ENCODE measurements around the gene COA5.

Gene COA5

DNA sequence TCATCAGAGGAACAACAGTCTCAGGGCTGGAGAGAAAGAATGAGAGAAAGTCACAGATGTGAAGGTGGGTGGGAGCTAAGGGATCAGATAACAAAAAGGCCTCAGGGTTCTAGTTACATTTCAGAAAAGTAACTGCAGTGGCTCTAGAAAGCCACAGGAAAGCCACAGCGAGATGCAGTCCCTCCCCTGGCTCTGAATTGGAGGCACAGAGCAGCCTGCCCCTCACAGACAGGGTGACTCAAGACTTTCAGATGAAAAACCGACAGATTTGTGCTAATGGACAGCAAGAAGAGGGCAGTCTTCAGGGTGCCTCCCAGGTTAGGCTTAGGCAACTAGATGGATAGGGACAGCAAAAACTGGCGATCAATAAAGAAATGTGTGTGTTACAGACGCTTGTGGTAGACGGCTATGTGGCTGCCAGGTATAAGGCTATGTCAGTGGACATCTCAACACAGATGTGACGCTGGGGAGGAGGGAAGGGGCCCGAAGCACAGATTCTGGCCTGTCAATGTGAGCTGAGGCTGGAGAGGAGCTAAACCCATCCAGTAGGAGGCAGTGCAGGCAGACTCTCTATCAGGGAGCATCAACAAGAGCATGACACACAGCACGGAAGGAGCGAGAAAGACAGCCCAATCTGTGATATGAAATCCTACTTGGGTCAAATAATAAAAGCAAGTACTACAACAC lies 26.2 kb upstream of the COA5 start:
- TF ChIP-seq, protein P1, sequence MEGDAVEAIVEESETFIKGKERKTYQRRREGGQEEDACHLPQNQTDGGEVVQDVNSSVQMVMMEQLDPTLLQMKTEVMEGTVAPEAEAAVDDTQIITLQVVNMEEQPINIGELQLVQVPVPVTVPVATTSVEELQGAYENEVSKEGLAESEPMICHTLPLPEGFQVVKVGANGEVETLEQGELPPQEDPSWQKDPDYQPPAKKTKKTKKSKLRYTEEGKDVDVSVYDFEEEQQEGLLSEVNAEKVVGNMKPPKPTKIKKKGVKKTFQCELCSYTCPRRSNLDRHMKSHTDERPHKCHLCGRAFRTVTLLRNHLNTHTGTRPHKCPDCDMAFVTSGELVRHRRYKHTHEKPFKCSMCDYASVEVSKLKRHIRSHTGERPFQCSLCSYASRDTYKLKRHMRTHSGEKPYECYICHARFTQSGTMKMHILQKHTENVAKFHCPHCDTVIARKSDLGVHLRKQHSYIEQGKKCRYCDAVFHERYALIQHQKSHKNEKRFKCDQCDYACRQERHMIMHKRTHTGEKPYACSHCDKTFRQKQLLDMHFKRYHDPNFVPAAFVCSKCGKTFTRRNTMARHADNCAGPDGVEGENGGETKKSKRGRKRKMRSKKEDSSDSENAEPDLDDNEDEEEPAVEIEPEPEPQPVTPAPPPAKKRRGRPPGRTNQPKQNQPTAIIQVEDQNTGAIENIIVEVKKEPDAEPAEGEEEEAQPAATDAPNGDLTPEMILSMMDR (IDR thresholded peaks at IDR 0.05; ENCODE audit: insufficient read depth, low read length, missing control alignments), result no peak
- ChIA-PET CTCF (interaction anchor here (2.1 kb wide), 1 partner anchor 15 kb away, joined by 5 read pairs; no protein-coding TSS in a partner anchor), POLR2A (no interaction called here)
- DNase-seq (ENCODE audit: low read depth, low spot score), result no peak
- no peak overlapping the region for H3K4me3 ChIP-seq (ENCODE audit: low read depth, low read length)

DNA sequence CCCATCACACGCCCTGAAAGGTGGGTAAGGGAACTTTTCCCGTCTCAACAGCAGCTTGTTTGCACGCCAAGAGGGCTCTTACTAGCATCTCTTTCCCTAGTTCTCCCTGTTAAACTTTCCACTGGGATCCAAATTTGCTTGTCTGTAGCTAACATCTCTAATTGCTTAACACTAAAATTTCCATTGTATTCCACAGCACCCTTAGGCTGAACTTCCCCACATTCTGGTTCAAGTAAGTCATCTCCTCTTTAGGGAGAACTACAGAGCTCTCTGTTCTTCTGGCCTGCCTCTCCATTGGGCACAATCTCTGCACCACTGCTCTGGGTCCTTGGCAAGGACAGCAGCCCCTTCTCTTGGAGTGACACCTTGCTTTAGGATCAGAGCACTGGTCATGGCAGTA lies 24.0 kb upstream of the COA5 start:
- ChIA-PET POLR2A (no interaction called here), CTCF (interaction anchor here (1.1 to 2.0 kb wide), 2 partner anchors 13 to 17 kb away, joined by 3 to 4 read pairs; no protein-coding TSS in a partner anchor)
- TF ChIP-seq, protein P1 (IDR thresholded peaks at IDR 0.05; ENCODE audit: insufficient read depth, low read length, missing control alignments), result no peak
- no peak for DNase-seq (ENCODE audit: low read depth, low spot score)
- H3K4me3 ChIP-seq (ENCODE audit: low read depth, low read length), result no peak overlapping the region

DNA sequence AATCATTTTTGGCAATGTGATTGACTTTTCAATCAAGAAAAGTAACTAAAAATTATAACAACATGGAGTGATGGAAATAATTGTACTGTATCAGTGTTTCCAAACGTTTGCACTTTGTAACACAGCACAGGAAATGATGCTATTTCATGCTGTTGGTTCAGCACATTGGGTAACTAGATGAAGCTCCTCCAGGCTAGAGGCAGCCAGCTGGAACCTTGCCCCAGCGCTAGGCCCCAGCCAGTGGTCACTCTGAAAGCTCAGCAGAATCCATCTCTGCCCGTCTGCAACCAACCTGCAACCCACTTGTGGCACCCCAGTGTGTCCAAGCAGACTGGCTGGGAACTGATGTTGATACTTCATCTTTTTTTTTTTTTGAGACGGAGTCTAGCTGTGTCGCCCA lies 15.3 kb upstream of the COA5 start:
- DNase-seq (ENCODE audit: low read depth, low spot score), result no peak
- POLR2A ChIA-PET, result no interaction called here
- no peak overlapping the region for H3K4me3 ChIP-seq (ENCODE audit: low read depth, low read length)
- TF ChIP-seq, protein P1 (IDR thresholded peaks at IDR 0.05; ENCODE audit: insufficient read depth, low read length, missing control alignments), result no peak
- CTCF ChIA-PET, result no interaction called here

DNA sequence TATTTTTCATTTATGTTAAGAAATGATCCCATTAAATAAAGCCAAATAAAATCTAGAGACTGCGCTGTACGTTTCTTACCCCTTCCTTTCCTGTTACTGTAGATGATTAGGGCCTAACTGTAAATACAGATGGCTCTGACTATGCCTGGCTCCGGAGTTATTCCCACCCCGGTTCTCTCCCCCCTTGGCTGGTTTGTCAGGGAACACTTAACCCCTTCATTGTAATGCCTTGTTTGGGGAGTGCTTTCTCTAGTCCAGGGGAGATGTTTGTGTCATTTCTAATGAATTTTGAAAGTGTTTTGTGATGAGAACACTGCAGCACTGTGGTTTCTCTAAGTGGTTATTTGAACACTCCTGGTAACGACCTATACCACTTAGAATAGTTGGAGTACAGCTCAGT lies 8.8 kb upstream of the COA5 start:
- ChIA-PET POLR2A (no interaction called here), CTCF (interaction anchor here (1.0 to 2.2 kb wide), 2 partner anchors 232 to 449 kb away, joined by 3 to 9 read pairs; no protein-coding TSS in a partner anchor)
- TF ChIP-seq, protein P1 (IDR thresholded peaks at IDR 0.05; ENCODE audit: insufficient read depth, low read length, missing control alignments), result no peak
- DNase-seq (ENCODE audit: low read depth, low spot score), result no peak
- no peak overlapping the region for H3K4me3 ChIP-seq (ENCODE audit: low read depth, low read length)

DNA sequence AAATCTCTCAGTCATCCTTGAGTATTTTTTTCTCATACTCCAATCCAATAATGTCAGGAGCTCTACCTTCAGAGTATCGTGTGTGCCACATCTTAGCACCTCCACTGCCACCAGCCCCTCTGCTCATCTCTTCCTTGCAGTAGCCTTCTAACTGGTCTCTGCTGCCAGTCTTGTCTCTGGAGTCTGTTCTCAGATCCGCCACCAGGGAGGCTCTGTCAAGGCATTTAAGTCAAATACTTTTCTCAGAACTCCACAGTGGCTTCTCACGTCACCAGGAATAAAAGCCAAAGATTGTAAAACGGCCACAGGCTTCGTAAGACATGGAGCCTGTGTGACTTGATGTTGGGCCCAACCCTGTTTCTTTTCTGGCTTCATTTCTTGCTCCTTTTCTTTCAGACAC lies 7.2 kb upstream of the COA5 start:
- TF ChIP-seq, protein P1 (IDR thresholded peaks at IDR 0.05; ENCODE audit: insufficient read depth, low read length, missing control alignments), result no peak
- POLR2A ChIA-PET, result no interaction called here
- no peak overlapping the region for H3K4me3 ChIP-seq (ENCODE audit: low read depth, low read length)

DNA sequence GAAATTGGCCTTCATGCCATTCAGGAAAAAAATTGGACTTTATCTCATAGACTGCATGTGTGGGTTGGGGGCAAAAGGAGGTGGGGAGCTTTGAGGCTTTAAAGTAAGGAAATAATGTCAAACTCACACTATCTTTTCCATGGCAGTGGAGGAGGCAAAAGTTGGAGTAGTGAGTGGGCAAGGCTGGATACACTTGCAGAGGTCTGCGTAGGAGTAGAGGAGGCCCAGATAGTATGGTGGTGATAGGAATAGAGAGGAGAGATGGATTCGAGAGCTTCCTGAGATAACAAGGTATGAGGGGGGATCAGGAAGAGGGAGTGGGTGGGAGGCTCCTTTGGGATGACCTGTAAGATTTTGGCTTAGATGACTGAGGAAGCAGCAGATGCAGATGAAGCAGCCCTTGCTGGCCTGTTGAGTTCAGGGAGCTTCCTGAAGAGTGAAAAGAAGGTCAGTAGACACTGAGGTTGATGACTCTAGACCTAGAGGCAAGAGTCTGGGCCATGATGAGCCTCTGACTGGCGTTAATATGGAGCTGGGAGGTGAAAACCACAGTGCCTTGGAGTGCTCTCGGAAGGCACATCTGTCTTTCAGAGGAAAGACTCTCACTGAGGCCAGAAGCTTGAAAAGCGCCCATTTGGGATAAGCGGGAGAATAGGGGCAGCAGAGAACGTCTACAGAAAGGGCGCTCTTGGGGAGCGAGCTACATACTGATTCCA lies 5.9 kb upstream of the COA5 start:
- no peak for DNase-seq (ENCODE audit: low read depth, low spot score)
- POLR2A ChIA-PET, result no interaction called here
- H3K4me3 ChIP-seq (ENCODE audit: low read depth, low read length), result no peak overlapping the region
- CTCF ChIA-PET, result interaction anchor here (0.7 to 1.2 kb wide), 2 partner anchors 35 to 202 kb away, joined by 3 to 5 read pairs; no protein-coding TSS in a partner anchor
- TF ChIP-seq, protein P1 (IDR thresholded peaks at IDR 0.05; ENCODE audit: insufficient read depth, low read length, missing control alignments), result no peak

More for the DNA sequence above, 7.2 kb upstream of the COA5 start:
- CTCF ChIA-PET, result no interaction called here
- no peak for DNase-seq (ENCODE audit: low read depth, low spot score)

Data from AG04449 (cell line).